ENCODE measurements around the gene PLXNA4. TPM values are rescaled to one million over a fixed set of nuclear protein-coding genes. Genes with fewer than 3 reads are reported as not detected.

Gene PLXNA4
- total RNA-seq, 1 experiment from 2014 or later: not detected

GRCh38 chr7:132213583-132213982 lies 362.7 kb downstream of the PLXNA4 start:
- BruUV-seq (replicated peaks): no TSS peak
- CTCF ChIA-PET: no interaction called here
- TF ChIP-seq SIN3A (IDR thresholded peaks at IDR 0.05; ENCODE audit: low read depth) (no peak), YY1 (IDR thresholded peaks at IDR 0.05; ENCODE audit: extremely low read depth, insufficient replicate concordance, low read depth, low read length) (no peak), REST (IDR thresholded peaks at IDR 0.05; ENCODE audit: low read depth) (no peak)
- no peak overlapping the region for H3K27ac ChIP-seq (ENCODE audit: low read depth, low read length)
- H3K36me3 ChIP-seq (ENCODE audit: control insufficient read depth in 1 of 2, insufficient read depth in 2 of 2, low read length in 2 of 2): no peaks in the 10 kb centered on the region
- POLR2A ChIA-PET: no interaction called here
- H3K9me3 ChIP-seq (ENCODE audit: control insufficient read depth in 1 of 2, insufficient read depth in 1 of 2, low read depth in 1 of 2, low read length in 2 of 2): no peaks in the 10 kb centered on the region
- H3K4me2 ChIP-seq (ENCODE audit: low read length): no peak overlapping the region
- no peak overlapping the region for H2AFZ ChIP-seq (ENCODE audit: low read depth, low read length, poor library complexity, severe bottlenecking)
- H3K9ac ChIP-seq (ENCODE audit: low read length): no peak overlapping the region
- ATAC-seq: no peak
- RAD21 ChIA-PET (ENCODE audit: low non-redundant PET in 1 of 2, low total read pairs in 2 of 2, uncharacterized antibody in 2 of 2, unreplicated experiment in 2 of 2): no interaction called here
- no peak overlapping the region for H3K4me3 ChIP-seq (replicated peaks in 1 of 2; ENCODE audit: low read depth in 1 of 2, low read length in 2 of 2)
- no peaks in the 10 kb centered on the region for H4K20me1 ChIP-seq (ENCODE audit: insufficient read depth)
- no peak for DNase-seq (ENCODE audit: low read depth, low spot score)
- no peaks in the 10 kb centered on the region for H3K79me2 ChIP-seq (ENCODE audit: insufficient read depth, low read length)
- intact Hi-C loops (cut with micrococcal nuclease): no loop called here
- H3K9me2 ChIP-seq (ENCODE audit: insufficient read depth): no peaks in the 10 kb centered on the region
- H3K4me1 ChIP-seq (ENCODE audit: control insufficient read depth in 1 of 2, insufficient read depth in 2 of 2, low read length in 2 of 2): no peaks in the 10 kb centered on the region
- peaks cover 40% of the 10 kb centered on the region for H3K27me3 ChIP-seq (ENCODE audit: insufficient read depth, low read length)

- H3K9me2 ChIP-seq (ENCODE audit: insufficient read depth): no peaks in the 10 kb centered on the region
- no peak overlapping the region for H3K4me2 ChIP-seq (ENCODE audit: low read length)
- peaks cover 39% of the 10 kb centered on the region for H3K27me3 ChIP-seq (ENCODE audit: insufficient read depth, low read length)
- ChIA-PET CTCF (no interaction called here), RAD21 (ENCODE audit: low non-redundant PET in 1 of 2, low total read pairs in 2 of 2, uncharacterized antibody in 2 of 2, unreplicated experiment in 2 of 2) (interaction anchor here in 1 of 2 experiments (0.5 kb wide), 1 partner anchor 40 kb away, joined by 3 read pairs; no protein-coding TSS in a partner anchor), POLR2A (no interaction called here)
- H3K9ac ChIP-seq (ENCODE audit: low read length): no peak overlapping the region
- no peak for TF ChIP-seq POLR2AphosphoS5 (IDR thresholded peaks at IDR 0.05; ENCODE audit: low read depth, low read length)
- no peak for TF ChIP-seq SRF (IDR thresholded peaks at IDR 0.05; ENCODE audit: low read depth)
- TF ChIP-seq EGR1 (IDR thresholded peaks at IDR 0.05; ENCODE audit: low read depth): no peak
- no peak for TF ChIP-seq YY1 (IDR thresholded peaks at IDR 0.05; ENCODE audit: extremely low read depth, insufficient replicate concordance, low read depth, low read length)
- no peak for TF ChIP-seq ZBTB33 (IDR thresholded peaks at IDR 0.05; ENCODE audit: extremely low read depth, insufficient replicate concordance, low read length)
- no peak for TF ChIP-seq RAD21 (IDR thresholded peaks at IDR 0.05; ENCODE audit: low read depth)
- no peak for TF ChIP-seq ZFX (IDR thresholded peaks at IDR 0.05)
- TF ChIP-seq CTCF (IDR thresholded peaks at IDR 0.05 in 2 of 3, conservative IDR thresholded peaks at IDR 0.05 in 1 of 3; ENCODE audit: borderline replicate concordance in 1 of 3, insufficient read depth in 1 of 3, low read depth in 2 of 3, low read length in 2 of 3): no peak
- no peak for TF ChIP-seq CBX3 (IDR thresholded peaks at IDR 0.05; ENCODE audit: low read depth)
- BruUV-seq (replicated peaks): no TSS peak
- no peak overlapping the region for H3K4me3 ChIP-seq (replicated peaks in 1 of 2; ENCODE audit: low read depth in 1 of 2, low read length in 2 of 2)
- H2AFZ ChIP-seq (ENCODE audit: low read depth, low read length, poor library complexity, severe bottlenecking): no peak overlapping the region
- H3K79me2 ChIP-seq (ENCODE audit: insufficient read depth, low read length): no peaks in the 10 kb centered on the region
- no peak for ATAC-seq
- no peaks in the 10 kb centered on the region for H4K20me1 ChIP-seq (ENCODE audit: insufficient read depth)
- DNase-seq (ENCODE audit: low read depth, low spot score): no peak
- intact Hi-C loops (cut with micrococcal nuclease): no loop called here
- no peaks in the 10 kb centered on the region for H3K4me1 ChIP-seq (ENCODE audit: control insufficient read depth in 1 of 2, insufficient read depth in 2 of 2, low read length in 2 of 2)
- H3K27ac ChIP-seq (ENCODE audit: low read depth, low read length): no peak overlapping the region
- H3K36me3 ChIP-seq (ENCODE audit: control insufficient read depth in 1 of 2, insufficient read depth in 2 of 2, low read length in 2 of 2): no peaks in the 10 kb centered on the region
- no peaks in the 10 kb centered on the region for H3K9me3 ChIP-seq (ENCODE audit: control insufficient read depth in 1 of 2, insufficient read depth in 1 of 2, low read depth in 1 of 2, low read length in 2 of 2)
Measured at GRCh38 chr7:132211971-132212370, 364.3 kb downstream of the PLXNA4 start.
